SIG-M5 treated with dmso at 0.1 percent for 504 hours (cell line): ENCODE results near the gene NHSL2.

Experiments
- DNase-seq: peaks from one replicate; lab custom pipeline; 2025; ENCODE audit not compliant: unreplicated experiment; lab: John Stamatoyannopoulos, UW

NHSL2 gene

DNA sequence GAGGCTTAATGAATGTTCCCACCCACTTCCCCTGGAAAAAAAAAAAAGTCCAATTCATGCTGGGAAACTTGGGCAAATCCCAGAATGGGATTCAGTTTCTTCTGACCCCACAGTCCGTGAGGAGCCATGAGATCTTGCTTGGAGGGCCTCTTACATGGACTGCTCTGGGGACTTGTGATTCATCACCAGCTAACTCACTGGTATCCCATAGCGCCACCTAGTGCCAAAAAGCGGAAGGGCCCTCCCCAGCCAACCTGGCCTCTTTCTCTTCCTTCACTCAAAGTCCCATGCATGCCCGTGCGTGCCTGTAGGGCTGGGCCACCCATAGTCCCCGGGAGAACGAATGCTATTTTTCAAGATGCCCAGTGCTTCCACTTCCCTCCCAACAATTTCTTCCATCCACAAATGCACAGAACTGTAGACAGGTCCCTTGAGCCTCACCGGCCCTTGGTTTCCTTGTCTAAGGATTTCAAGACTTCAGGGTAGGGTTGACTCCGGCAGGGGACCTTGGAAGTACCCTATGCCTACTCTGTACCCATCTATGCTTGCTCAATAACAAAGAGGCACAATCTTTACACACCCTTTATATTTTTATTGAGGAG, 216.0 kb downstream of the NHSL2 start:
- peak; percentile 61 for DNase-seq

GRCh38 chrX:72127332-72127731, 216.7 kb downstream of the NHSL2 start:
- DNase-seq = no peak

- no peak for DNase-seq
Measured at GRCh38 chrX:72128183-72128834, 217.7 kb downstream of the NHSL2 start.

GRCh38 chrX:72128881-72129280, 218.2 kb downstream of the NHSL2 start:
- peak; percentile 4 for DNase-seq

- DNase-seq = no peak
Measured at GRCh38 chrX:72129661-72130060, 219.0 kb downstream of the NHSL2 start.

GRCh38 chrX:72130156-72130761, 219.6 kb downstream of the NHSL2 start:
- no peak for DNase-seq

DNA sequence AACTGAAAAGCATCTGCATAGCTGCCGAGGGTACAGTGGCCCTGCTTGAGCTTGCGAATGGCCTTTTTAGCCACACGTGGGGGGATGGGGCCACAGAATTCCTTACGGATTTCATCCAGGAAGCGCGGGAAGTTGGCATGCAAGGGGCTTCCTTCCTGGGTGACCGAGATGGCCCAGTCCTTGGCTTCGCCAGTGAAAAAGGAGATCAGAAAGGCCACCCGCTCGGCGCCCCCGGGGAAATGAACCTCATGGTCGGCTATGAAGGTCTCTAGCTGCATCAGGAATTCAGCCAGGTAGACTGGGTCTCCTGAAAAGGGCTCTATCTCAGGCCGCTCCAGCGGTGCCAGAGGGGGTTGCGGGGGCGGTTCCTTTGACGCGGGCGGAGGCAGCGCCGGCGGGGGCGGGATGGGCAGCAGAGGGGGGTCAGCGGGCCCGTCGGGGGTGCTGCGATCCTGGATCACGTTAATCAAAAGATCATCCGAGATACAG, 220.2 kb downstream of the NHSL2 start:
- no peak for DNase-seq

DNA sequence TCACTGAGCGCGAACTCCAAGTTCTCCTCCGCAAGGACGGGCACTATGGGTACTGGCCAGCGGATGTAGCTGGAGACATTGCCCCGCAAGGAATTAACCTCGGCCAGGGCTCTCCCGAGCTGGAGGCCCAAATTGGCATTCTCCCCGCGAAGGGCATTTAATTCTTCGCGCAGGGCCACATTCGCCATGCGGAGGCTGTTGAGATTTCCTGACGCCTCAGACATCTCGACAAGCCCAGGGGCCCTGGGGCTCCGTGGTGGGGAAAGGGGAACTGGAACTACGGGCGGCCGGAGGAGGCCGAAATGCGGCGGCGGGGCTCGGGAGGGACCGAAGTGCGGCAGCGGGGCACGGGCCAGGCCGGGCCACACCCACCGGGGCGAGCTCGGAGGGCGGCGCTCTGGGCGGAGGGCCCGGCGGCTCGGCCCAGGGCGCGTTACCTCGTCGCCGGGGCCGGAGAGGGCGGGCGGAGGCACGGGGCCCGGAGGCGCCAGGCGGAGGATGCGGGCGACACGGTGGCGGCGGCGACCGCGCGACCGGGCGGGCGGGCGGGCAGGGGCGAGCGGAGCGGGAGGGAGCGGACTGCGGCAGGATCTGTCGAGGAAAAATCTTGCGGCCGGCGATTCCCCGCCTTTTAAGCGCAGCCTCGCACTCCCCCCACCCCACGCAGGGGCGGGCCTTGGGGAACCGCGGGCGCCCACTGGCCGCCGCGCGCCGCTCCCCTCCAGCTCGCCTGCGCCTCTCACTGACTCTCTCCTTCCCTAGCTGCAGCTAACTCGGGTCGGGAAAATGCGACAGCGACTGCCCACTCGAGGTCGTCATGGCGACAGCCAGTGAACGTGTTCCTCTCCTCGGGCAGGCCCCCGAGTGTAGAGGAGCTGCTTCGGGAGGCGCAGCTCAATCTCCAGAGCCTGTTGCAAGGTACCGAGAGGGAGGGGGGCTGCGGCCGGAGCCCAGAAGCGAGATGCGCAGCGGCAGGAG, 221.0 kb downstream of the NHSL2 start, which contains the start of gene RTL5:
RTL5 (minus strand) TSS at position 599 of the 978 bp plus-strand sequence.
- DNase-seq = peak; percentile 4

DNA sequence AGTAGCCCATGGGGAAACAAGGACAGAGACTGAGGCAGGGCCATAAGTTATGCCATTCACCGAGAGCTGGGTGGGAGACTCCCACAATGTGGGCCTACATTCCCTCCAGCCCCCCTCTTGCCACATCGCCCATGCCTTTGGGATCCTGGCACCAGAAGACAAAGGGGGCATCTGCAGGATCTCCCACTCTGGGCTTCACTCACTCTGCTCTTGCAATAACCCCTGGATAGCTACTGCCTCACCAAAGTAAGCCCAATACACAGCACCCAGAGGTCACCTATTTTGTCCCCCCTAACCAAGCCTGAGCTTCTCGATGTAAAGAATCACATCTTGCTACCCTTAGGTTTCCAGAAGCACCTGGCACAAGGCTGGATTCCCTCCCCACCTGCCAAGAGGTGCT, 221.8 kb downstream of the NHSL2 start:
- no peak for DNase-seq

GRCh38 chrX:72133851-72134546, 223.4 kb downstream of the NHSL2 start:
- no peak for DNase-seq

DNA sequence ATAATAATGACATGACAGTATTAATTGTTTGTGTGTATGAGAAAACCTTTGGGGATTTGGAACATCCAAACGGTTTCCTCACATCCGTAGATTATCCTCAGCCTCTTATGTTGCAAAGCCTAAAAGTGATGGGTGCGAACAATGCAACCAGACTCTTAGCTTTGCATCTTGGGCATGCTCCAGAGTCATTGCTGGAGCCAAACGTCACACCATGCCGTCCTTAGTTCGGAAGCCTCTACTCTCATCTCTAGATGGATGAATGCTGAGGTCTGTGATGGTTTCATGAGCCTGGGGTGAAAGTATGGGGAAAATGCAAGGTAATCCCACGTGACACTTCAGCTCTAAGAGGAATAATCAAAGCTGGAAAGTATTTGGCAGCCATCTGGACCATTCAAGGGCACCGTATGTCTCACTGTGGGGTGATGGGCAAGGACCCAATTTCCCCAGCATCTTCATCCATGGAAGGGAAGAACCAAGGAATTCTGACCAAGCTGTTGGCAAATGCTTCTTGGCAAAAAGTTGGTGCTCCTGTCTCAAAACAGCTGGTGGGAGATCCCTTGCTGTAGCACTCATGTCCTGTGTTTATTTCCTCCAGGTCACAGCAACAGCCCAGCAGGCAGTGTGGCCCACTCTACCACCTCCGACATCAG, 227.3 kb downstream of the NHSL2 start:
- no peak for DNase-seq

GRCh38 chrX:72139538-72139937, 228.9 kb downstream of the NHSL2 start:
- DNase-seq = no peak

DNA sequence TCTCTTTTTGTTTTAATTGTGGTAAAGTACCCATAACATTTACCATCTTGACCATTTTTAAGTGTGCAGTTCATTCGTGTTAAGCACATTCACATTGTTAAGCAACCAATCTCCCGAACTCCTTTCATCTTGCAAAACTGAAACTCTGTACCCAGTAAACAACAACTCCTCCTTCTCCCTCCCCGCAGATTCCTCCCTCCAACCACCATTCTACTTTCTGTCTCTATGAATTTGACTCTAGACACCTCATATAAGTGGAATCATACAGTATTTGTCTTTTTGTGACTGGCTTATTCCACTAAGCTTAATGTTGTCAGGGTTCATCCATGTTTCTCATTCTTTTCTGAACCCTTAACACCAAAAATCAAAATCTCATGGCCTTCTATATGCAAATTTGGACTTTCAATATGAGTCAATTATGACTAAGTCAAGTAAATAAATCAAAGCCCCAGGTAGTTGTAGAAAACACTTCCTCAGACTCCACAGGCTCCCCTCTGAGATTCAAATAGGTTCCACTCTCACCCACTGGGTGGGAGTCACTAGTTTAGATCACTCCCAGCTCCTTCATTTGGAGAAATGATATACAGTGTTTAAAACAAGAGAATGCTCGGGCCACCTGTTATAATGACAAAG, 230.8 kb downstream of the NHSL2 start:
- DNase-seq = no peak

DNA sequence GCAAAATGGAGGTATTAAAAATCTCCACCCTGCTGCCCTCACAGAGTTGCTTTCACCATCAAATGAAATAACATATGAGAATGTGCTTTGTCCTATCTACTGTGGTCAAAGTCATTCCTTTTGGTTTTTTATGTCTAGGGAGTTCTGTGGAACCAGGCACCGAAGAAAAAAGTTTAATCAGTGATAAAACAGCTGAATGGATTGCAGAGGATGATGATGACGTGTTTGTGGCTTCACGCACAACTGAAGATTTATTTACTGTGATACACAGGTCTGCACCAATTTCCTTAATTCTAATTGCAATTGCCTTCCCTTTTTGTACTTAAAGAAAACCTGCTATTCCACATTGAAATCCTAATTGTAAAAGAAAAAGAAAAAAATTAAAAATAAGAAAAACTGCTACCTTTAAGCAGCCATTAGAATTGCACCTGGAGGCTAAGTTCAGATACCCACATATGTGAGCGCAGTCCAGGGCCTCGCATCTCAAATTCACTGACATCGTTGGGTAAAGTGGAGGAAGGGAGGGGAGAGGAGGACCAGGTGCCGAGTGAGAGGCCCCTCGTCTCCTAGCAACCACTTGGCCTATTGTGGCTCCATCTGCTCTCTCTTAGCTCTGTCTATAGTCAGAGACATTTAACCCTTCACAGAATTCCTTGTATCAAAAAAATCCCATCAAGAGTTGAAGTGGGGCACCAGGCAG, 231.6 kb downstream of the NHSL2 start:
- DNase-seq = no peak

DNA sequence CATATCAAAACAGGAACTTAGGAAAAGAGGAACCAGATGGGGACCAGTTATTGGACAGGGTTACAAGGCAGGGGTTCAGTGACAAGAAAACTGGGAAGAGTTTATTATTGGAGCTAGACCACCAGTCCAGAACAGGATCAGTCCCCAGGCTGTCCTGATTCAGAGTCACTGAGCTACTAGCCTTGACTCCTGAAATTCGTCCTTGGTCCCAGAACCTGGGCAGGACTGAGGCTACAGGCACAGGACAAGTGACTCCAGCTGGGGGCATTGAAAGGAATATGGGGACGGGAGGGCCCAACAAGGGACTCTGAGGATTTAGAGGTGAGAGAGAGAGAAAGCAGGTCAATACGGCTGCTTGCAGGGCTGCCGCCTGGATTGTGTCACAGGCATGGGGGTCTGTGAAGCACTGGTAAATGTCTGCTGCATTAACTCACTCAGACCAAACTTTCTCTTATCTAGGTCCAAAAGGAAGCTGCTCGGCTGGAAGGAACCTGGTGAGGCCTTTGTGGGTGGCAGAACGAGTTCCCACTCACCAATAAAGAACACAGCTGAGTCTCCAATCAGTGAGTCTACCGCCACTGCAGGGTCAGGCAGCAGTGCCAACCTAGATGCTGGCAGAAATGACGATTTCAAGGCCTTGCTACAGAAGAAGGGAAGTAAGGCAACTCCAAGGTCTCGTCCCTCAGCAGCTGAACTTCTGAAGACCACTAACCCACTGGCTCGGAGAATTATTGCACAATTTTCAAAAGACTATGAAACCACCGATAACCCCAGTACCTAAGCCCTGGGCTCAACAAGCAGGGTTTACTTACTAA, 232.4 kb downstream of the NHSL2 start:
- DNase-seq = peak; percentile 12

GRCh38 chrX:72143609-72143907, 232.9 kb downstream of the NHSL2 start:
- DNase-seq = no peak

GRCh38 chrX:72145181-72145580, 234.5 kb downstream of the NHSL2 start:
- no peak for DNase-seq

- no peak for DNase-seq
Measured at GRCh38 chrX:72146527-72146926, 235.9 kb downstream of the NHSL2 start.
